ENCODE measurements around the gene VRTN.

The VRTN gene

DNA sequence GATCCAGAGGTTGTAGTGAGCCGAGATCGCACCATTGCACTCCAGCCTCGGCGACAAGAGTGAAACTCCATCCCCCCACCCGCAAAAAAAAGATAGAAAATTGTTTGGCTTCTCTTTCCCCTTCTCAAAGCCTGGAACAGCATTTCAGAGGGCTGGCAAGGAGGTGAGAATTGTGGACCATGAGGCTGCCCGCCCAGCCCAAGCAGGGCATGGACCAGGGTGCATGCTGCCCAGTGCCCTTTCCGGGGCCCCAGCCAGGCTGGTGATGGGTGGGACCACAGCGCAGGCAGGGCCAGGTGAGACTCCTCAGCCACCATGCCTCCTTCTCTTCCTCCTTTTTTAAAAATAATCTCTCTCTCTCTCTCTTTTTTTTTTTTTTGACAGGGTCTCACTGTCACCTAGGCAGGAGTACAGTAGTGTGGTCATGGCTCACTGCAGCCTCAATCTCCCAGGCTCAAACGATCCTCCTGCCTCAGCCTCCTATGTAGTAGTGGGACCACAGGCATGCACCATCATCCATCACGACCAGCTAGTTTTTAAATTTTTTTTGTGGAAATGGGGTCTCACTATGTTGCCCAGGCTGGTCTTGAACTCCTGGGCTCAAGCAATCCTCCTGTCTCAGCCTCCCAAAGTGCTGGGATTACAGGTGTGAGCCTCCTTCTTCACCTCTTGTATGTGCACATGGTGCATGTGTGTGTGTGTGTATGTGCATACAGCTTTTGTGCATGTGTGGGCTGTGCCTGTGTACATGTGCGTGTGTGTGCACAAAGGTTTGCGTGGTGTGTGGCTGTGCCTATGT is 55.5 kb downstream of the VRTN start:
- DNase-seq (ENCODE audit: insufficient read length, low spot score) (no peak), FAIRE-seq (peak; percentile 77)

DNA sequence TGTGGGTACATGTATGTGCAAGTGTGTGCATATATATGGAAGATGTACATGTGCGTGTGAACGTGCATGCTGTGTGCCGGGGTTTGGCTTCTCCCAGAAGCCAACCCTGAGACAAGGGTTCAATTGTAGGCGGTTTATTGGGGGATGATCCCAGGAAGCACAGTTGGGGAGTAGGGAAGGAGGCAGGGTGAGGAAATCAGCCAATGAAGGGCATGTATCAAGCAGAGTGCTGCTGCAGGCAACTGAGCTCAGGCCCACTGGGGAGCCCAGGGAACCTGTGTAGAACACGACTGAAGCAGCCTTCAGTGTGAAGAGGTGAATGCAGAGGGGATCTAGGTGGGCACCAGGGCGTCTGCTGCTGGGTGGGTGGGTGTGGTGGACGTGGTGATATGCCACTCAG is 56.2 kb downstream of the VRTN start:
- TF ChIP-seq POLR2AphosphoS5 (IDR thresholded peaks at IDR 0.05; ENCODE audit: low read depth, low read length) = no peak
- TF ChIP-seq SPI1 (IDR thresholded peaks at IDR 0.05; ENCODE audit: low read depth, low read length) = no peak
- TF ChIP-seq POU2F2 (IDR thresholded peaks at IDR 0.05; ENCODE audit: low read depth, low read length) = no peak
- TF ChIP-seq POLR2A (IDR thresholded peaks at IDR 0.05; ENCODE audit: low read depth, low read length) = no peak
- TF ChIP-seq TAF1 (IDR thresholded peaks at IDR 0.05; ENCODE audit: low read depth, low read length) = no peak
- no peak for TF ChIP-seq PAX5 (IDR thresholded peaks at IDR 0.05; ENCODE audit: insufficient read depth, low read length, severe bottlenecking)
- no peak for FAIRE-seq
- no peak for DNase-seq (ENCODE audit: insufficient read length, low spot score)

More for the DNA sequence above, 55.5 kb downstream of the VRTN start:
- TF ChIP-seq POLR2AphosphoS5 (IDR thresholded peaks at IDR 0.05; ENCODE audit: low read depth, low read length) (no peak), TAF1 (IDR thresholded peaks at IDR 0.05; ENCODE audit: low read depth, low read length) (no peak), POU2F2 (IDR thresholded peaks at IDR 0.05; ENCODE audit: low read depth, low read length) (no peak), PAX5 (IDR thresholded peaks at IDR 0.05; ENCODE audit: insufficient read depth, low read length, severe bottlenecking) (no peak), POLR2A (IDR thresholded peaks at IDR 0.05; ENCODE audit: low read depth, low read length) (no peak), SPI1 (IDR thresholded peaks at IDR 0.05; ENCODE audit: low read depth, low read length) (no peak)

DNA sequence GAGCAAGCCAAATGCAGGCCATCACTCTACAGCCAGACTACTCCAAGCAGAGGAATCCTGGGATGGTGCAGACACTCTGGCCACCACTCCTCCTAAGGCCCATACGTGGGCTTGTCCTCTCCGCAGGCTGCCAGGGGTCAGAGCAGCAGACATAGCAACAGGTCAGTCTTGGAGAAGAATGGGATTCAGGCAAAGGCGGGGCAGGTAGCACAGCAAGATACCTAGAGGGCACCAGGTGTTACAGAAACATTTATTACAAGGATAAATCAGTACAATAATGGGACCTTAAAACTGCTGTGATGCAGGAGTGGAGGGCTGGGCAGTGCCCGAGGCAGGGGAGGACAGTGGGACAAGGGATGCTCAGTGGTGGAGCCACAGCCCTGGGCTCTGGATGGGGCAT is 57.4 kb downstream of the VRTN start:
- FAIRE-seq = no peak
- DNase-seq (ENCODE audit: insufficient read length, low spot score) = no peak
- no peak for TF ChIP-seq PAX5 (IDR thresholded peaks at IDR 0.05; ENCODE audit: insufficient read depth, low read length, severe bottlenecking)
- no peak for TF ChIP-seq TAF1 (IDR thresholded peaks at IDR 0.05; ENCODE audit: low read depth, low read length)
- TF ChIP-seq POLR2A (IDR thresholded peaks at IDR 0.05; ENCODE audit: low read depth, low read length) = no peak
- no peak for TF ChIP-seq SPI1 (IDR thresholded peaks at IDR 0.05; ENCODE audit: low read depth, low read length)
- TF ChIP-seq POLR2AphosphoS5 (IDR thresholded peaks at IDR 0.05; ENCODE audit: low read depth, low read length) = no peak
- TF ChIP-seq POU2F2 (IDR thresholded peaks at IDR 0.05; ENCODE audit: low read depth, low read length) = no peak

DNA sequence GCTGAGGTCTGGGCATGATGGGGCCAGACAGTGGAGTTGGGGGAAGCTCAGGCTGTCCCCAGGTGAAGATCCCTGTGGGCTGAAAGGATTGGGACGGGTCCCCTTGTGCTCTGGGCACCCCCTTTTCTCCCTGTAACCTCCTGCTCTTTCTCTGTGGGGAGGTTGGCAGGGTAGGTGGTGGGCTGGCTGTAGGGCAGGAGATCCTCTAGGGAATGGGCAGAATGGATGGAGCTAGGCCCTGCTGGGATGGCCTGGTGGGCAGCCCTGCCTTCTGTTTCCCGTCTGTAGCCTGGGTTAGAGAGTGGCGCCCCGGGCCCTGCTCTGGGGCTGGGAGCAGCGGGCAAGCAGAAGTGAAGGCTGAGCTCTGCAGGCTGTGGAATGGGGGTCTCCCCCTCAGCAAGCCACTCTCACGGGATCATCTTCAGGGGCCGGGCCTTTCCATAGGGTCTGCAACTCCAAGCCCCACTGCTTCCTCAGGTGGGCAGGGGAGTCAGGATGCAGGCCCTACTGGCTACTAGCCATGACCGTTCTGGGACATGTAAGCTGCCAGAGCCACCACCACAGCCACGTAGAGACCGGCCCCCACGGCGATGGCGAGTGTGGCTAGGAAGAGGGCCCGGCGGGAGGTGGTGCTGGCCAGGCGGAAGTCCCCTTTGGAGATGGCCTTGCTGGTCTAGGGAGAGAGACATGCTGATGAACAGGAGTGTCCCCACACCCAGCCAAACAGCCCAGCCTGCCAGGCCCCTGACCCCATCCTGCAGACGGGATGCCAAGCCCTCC is 58.9 kb downstream of the VRTN start:
- no peak for FAIRE-seq

DNA sequence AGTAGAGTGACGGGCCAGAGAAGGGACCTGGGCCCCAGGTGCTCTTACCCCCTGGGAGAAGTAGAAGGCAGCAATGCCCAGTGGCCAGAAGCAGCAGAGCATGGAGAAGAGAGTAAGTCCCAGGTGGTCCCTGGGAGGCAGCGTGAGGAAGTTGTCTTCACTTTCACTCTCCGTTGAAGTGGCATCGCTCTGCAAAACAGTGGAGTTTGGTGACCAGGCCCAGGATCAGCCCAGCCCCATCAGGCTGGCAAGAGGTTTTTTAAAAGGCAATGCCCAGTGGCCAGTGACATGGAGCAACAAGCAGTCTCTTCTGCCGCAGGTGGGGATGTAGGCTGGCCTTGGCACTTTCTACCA is 59.5 kb downstream of the VRTN start:
- no peak for FAIRE-seq
- TF ChIP-seq SPI1 (IDR thresholded peaks at IDR 0.05; ENCODE audit: low read depth, low read length) = no peak
- no peak for TF ChIP-seq PAX5 (IDR thresholded peaks at IDR 0.05; ENCODE audit: insufficient read depth, low read length, severe bottlenecking)
- TF ChIP-seq POLR2AphosphoS5 (IDR thresholded peaks at IDR 0.05; ENCODE audit: low read depth, low read length) = no peak
- TF ChIP-seq TAF1 (IDR thresholded peaks at IDR 0.05; ENCODE audit: low read depth, low read length) = no peak
- TF ChIP-seq POU2F2 (IDR thresholded peaks at IDR 0.05; ENCODE audit: low read depth, low read length) = no peak
- no peak for TF ChIP-seq POLR2A (IDR thresholded peaks at IDR 0.05; ENCODE audit: low read depth, low read length)
- DNase-seq (ENCODE audit: insufficient read length, low spot score) = no peak

More for the DNA sequence above, 58.9 kb downstream of the VRTN start:
- no peak for DNase-seq (ENCODE audit: insufficient read length, low spot score)
- TF ChIP-seq TAF1 (IDR thresholded peaks at IDR 0.05; ENCODE audit: low read depth, low read length) = no peak
- TF ChIP-seq POLR2A (IDR thresholded peaks at IDR 0.05; ENCODE audit: low read depth, low read length) = no peak
- TF ChIP-seq PAX5 (IDR thresholded peaks at IDR 0.05; ENCODE audit: insufficient read depth, low read length, severe bottlenecking) = no peak
- no peak for TF ChIP-seq POU2F2 (IDR thresholded peaks at IDR 0.05; ENCODE audit: low read depth, low read length)
- TF ChIP-seq SPI1 (IDR thresholded peaks at IDR 0.05; ENCODE audit: low read depth, low read length) = no peak
- no peak for TF ChIP-seq POLR2AphosphoS5 (IDR thresholded peaks at IDR 0.05; ENCODE audit: low read depth, low read length)

DNA sequence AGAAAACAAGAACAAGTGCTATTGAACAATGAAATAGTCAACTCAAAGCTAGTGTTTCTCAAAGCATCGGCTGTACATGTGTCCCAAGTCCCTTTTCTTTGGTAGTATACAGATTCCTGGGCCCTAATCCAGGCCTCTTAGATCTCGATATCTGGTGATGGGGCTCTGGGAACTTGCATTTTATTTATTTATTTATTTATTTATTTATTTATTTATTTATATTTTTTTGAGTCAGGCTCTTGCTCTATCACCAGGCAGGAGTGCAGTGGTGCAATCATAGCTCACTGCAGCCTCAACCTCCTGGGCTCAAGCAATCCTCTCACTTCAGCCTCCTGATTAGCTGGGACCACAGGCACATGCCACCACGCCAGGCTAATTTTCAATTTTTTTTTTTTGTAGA is 60.6 kb downstream of the VRTN start:
- FAIRE-seq = no peak
- DNase-seq (ENCODE audit: insufficient read length, low spot score) = no peak
- TF ChIP-seq TAF1 (IDR thresholded peaks at IDR 0.05; ENCODE audit: low read depth, low read length) = no peak

DNA sequence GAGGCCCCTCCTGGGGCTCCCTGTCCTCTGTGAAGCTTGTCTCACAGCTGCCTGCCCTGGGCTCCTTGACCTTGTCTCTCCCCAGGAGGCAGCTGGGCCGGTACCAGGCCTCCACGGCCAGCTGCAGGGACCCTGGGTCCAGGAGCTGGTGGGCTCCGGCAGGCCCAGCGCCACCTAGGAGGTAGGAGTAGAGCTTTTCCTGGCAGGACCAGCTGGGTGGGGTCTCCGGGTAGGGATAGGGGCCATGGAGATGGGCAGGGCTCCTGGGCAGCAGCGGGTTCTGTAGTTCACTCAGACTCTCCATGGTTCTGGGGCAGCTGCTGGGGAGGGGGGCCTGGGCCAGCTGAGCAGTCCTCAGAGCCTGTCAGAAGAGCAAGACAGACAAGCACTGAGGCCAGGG is 61.2 kb downstream of the VRTN start:
- DNase-seq (ENCODE audit: insufficient read length, low spot score) (no peak), FAIRE-seq (no peak)
- TF ChIP-seq PAX5 (IDR thresholded peaks at IDR 0.05; ENCODE audit: insufficient read depth, low read length, severe bottlenecking) (no peak), SPI1 (IDR thresholded peaks at IDR 0.05; ENCODE audit: low read depth, low read length) (no peak), POU2F2 (IDR thresholded peaks at IDR 0.05; ENCODE audit: low read depth, low read length) (no peak), POLR2AphosphoS5 (IDR thresholded peaks at IDR 0.05; ENCODE audit: low read depth, low read length) (no peak), TAF1 (IDR thresholded peaks at IDR 0.05; ENCODE audit: low read depth, low read length) (no peak), POLR2A (IDR thresholded peaks at IDR 0.05; ENCODE audit: low read depth, low read length) (no peak)
